Measurements from ENCODE around the gene KCNN3.

GRCh38 chr1:154716011-154716410 lies 154.1 kb downstream of the KCNN3 start:
- TF ChIP-seq POLR2A (IDR thresholded peaks at IDR 0.05; ENCODE audit: low read depth, low read length): no peak
- no peak for TF ChIP-seq TAF1 (IDR thresholded peaks at IDR 0.05; ENCODE audit: low read depth, low read length)
- TF ChIP-seq POLR2AphosphoS5 (IDR thresholded peaks at IDR 0.05; ENCODE audit: low read depth, low read length): no peak
- TF ChIP-seq SPI1 (IDR thresholded peaks at IDR 0.05; ENCODE audit: low read depth, low read length): no peak

Measured in GM12891 (cell line).